Stimulated activated CD8-positive, alpha-beta memory T cell treated with anti-CD3 and anti-CD28 coated beads, Interleukin-12 subunit alpha, Interleukin-12 subunit beta, amount 100 ng/mL, for 1 hour (primary cell): ENCODE measurements around the gene RNF207.

Experiments
- DNase-seq: peaks from one replicate; pipeline ENCODE4 v3.0.0-alpha.2; 2020; ENCODE audit warnings: low read depth

RNF207 gene

GRCh38 chr1:6205849-6206519 lies at the start of gene RNF207:
Gene RNF207, plus strand, starts transcription at chr1:6206119. Its CDS starts 417 bp downstream, at chr1:6206536.
- peak; percentile 37 for DNase-seq

GRCh38 chr1:6157132-6157527 lies 48.8 kb upstream of the RNF207 start:
- no peak for DNase-seq

- DNase-seq: no peak
These were observed 48.3 kb upstream of the RNF207 start for GRCh38 chr1:6157528-6158174.

- DNase-seq: no peak
These were observed 47.7 kb upstream of the RNF207 start for GRCh38 chr1:6158181-6158580.

GRCh38 chr1:6162341-6162740 lies 43.6 kb upstream of the RNF207 start:
- DNase-seq: no peak

GRCh38 chr1:6162773-6163172 lies 43.1 kb upstream of the RNF207 start:
- DNase-seq: no peak

GRCh38 chr1:6163191-6163972 lies 42.5 kb upstream of the RNF207 start:
- no peak for DNase-seq

GRCh38 chr1:6163973-6164617 lies 41.8 kb upstream of the RNF207 start:
- DNase-seq: no peak

GRCh38 chr1:6165027-6165426 lies 40.9 kb upstream of the RNF207 start:
- no peak for DNase-seq

GRCh38 chr1:6165441-6165985 lies 40.4 kb upstream of the RNF207 start:
- no peak for DNase-seq

- DNase-seq: no peak
These were observed 39.7 kb upstream of the RNF207 start for GRCh38 chr1:6166221-6166620.

- no peak for DNase-seq
These were observed 39.1 kb upstream of the RNF207 start for GRCh38 chr1:6166655-6167390.

- no peak for DNase-seq
These were observed 38.3 kb upstream of the RNF207 start for GRCh38 chr1:6167391-6168303.

- no peak for DNase-seq
These were observed 36.9 kb upstream of the RNF207 start for GRCh38 chr1:6168947-6169586.

- DNase-seq: no peak
These were observed 35.7 kb upstream of the RNF207 start for GRCh38 chr1:6170116-6170741.

- DNase-seq: no peak
These were observed 35.1 kb upstream of the RNF207 start for GRCh38 chr1:6170742-6171201.

GRCh38 chr1:6171548-6172124 lies 34.3 kb upstream of the RNF207 start:
- no peak for DNase-seq

- DNase-seq: no peak
These were observed 33.4 kb upstream of the RNF207 start for GRCh38 chr1:6172549-6172948.
